SHP77 (cell line): Measurements from ENCODE around the gene RUNX1.

ENCODE experiments used
- DNase-seq, 2 experiments: peaks; one replicate each; lab custom pipeline; 2025; lab: John Stamatoyannopoulos, UW

RUNX1 gene

GRCh38 chr21:34825948-34826548, 223.1 kb downstream of the RUNX1 start:
- DNase-seq: no peak

GRCh38 chr21:34825101-34825500, 224.0 kb downstream of the RUNX1 start:
- DNase-seq: no peak

GRCh38 chr21:34824314-34824713, 224.8 kb downstream of the RUNX1 start:
- DNase-seq: no peak

GRCh38 chr21:34822942-34823341, 226.2 kb downstream of the RUNX1 start:
- DNase-seq: no peak

GRCh38 chr21:34822168-34822567, 226.9 kb downstream of the RUNX1 start:
- no peak for DNase-seq

GRCh38 chr21:34821717-34822116, 227.4 kb downstream of the RUNX1 start:
- no peak for DNase-seq

GRCh38 chr21:34820051-34820450, 229.1 kb downstream of the RUNX1 start:
- DNase-seq: no peak

GRCh38 chr21:34819357-34819999, 229.6 kb downstream of the RUNX1 start:
- DNase-seq: no peak

GRCh38 chr21:34818662-34819158, 230.4 kb downstream of the RUNX1 start:
- no peak for DNase-seq

GRCh38 chr21:34817821-34818661, 231.1 kb downstream of the RUNX1 start:
- no peak for DNase-seq

GRCh38 chr21:34815831-34816705, 233.0 kb downstream of the RUNX1 start:
- no peak for DNase-seq

- no peak for DNase-seq
Measured at GRCh38 chr21:34814529-34814951, 234.6 kb downstream of the RUNX1 start.

- no peak for DNase-seq
Measured at GRCh38 chr21:34813266-34813894, 235.7 kb downstream of the RUNX1 start.

- peak in 1 of 2 experiments; percentile 14 for DNase-seq
Measured at GRCh38 chr21:34812504-34813265, 236.4 kb downstream of the RUNX1 start.

- no peak for DNase-seq
Measured at GRCh38 chr21:34811368-34811767, 237.7 kb downstream of the RUNX1 start.

GRCh38 chr21:34810786-34811185, 238.3 kb downstream of the RUNX1 start:
- DNase-seq: no peak

GRCh38 chr21:34809822-34810221, 239.3 kb downstream of the RUNX1 start:
- DNase-seq: no peak

GRCh38 chr21:34808569-34809204, 240.4 kb downstream of the RUNX1 start:
- DNase-seq: no peak

- DNase-seq: no peak
Measured at GRCh38 chr21:34807881-34808568, 241.1 kb downstream of the RUNX1 start.
